Urothelium cell line (cell line): ENCODE measurements around the gene ATP5IF1.

Source experiments
- DNase-seq: peaks from one replicate; pipeline ENCODE4 v3.0.0; 2011; ENCODE audit warnings: low spot score, mixed read lengths
- FAIRE-seq: peaks from 2 replicates; lab custom pipeline; 2011; peaks lifted over from hg19 to GRCh38; lab: Jason Lieb, UNC

The ATP5IF1 gene

DNA sequence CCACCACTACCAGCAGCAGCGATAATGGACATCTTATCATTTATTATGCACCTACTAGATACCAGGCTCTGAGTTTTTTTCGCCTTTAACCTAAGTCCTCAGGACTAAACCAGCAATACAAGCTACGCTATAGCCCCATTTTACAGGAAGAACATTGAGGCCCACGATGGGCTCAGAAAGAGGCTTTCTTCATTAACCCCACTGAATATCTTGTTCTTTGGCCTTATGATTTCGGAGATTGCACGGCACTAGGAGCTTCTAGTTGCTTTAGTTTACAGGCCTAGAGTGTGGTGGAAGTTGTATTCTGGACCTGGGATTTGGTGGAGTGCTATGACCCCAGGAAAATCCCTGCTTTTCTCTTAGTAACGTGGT is 24.9 kb downstream of the ATP5IF1 start:
- DNase-seq (no peak), FAIRE-seq (no peak)

DNA sequence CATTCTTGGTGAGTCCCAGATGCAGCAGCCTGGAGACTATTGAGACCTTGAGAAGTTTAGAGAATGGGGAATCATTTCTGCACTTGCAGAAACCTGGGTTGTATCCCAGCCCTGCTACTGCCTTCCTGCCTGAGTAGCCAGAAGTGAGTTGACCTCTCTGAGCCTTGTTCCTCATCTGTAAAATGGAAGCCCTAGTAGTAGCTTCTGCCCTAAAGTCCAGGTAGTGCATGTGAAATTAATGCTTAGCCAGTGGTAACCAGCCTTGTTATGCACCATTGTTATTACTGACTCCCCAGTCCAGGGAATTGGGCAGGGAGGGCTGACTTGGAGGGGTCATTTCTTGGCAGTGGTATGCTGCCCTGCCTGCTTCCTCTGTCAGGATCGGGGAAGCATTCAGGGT is 29.0 kb downstream of the ATP5IF1 start:
- no peak for DNase-seq
- no peak for FAIRE-seq

DNA sequence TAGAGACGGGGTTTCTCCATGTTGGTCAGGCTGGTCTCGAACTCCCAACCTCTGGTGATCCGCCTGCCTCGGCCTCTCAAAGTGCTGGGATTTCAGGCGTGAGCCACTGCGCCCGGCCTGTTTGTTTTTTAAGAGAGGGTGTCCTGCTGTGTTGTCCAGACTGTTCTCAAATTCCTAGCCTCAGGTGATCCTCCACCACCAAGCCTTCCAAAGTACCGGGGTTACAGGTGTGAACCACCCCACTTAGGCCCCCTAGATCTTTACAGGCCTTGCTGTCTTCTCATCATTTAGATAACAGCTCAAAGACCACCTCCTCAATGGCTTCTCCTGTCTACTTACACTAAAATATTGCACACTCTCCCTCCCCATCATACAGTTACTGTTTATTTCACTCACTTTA is 29.7 kb downstream of the ATP5IF1 start:
- FAIRE-seq (no peak), DNase-seq (no peak)

DNA sequence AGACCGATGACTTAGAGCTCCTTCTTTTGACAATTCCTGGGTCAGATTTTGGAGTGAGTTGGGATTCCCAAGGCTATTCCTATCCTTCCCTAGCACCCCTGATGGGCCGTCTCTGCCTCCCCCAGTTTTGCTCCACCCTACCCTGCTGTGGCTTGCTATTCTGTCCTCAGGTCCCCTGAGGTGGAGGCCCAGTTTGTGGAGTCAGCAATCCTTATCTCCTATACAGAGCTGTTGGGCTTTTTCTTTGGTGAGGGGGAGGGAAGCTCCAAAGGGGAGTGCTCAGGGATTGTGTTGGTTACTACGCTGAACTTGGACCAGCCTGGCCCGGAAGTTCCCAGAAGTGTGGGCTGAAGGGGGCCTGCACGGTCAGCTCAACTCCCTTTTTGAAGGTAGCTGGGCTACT is 31.0 kb downstream of the ATP5IF1 start:
- no peak for DNase-seq
- FAIRE-seq = no peak

DNA sequence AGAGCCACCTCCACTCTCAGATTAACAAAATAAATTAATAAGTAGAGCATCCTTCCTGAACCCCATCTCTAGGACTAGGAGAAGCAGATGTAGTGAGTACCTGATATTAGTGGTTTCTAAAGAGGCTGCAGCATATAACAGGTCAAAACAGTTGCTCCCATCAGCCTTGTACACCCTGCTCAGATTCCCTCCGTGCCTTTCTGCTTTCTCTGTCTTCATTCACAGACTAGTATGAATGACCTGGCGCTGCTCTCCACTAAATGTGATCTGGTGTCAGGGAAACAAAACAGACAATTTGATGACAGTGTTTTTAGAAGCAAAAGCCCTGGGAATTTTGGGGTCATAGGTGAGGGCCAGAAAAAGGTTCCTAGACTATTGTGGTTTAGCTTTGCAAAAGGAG is 31.7 kb downstream of the ATP5IF1 start:
- DNase-seq (no peak), FAIRE-seq (no peak)

GRCh38 chr1:28269529-28269928 is 33.6 kb downstream of the ATP5IF1 start:
- no peak for DNase-seq
- no peak for FAIRE-seq

GRCh38 chr1:28272215-28272852 is 36.4 kb downstream of the ATP5IF1 start:
- no peak for FAIRE-seq
- DNase-seq = no peak

DNA sequence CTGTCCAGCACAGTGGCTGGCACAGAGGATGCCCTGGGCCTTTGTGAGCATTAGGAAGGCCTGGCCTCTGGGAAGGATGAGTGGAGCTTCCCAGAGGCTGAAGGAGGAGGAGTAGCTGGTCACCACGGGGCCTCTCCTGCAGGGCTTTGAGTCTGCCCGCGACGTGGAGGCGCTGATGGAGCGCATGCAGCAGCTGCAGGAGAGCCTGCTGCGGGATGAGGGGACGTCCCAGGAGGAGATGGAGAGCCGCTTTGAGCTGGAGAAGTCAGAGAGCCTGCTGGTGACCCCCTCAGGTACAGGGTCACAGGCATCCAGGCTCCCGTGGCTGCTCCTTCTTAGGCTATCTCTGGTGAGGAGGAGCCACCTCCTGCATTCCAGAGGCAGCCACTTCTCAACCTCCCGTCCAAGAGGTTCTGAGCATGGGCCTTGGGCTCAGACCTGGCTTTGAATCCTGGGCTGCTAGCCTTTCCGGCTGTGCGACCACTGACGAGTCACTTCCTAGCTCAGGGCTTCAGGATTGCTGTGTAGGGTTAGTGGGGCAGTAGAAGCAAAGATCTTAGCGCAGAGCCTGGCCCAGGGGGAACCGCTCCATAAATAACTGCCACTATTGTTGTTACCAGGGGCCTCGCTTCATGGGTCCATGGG is 37.4 kb downstream of the ATP5IF1 start:
- DNase-seq (no peak), FAIRE-seq (no peak)

DNA sequence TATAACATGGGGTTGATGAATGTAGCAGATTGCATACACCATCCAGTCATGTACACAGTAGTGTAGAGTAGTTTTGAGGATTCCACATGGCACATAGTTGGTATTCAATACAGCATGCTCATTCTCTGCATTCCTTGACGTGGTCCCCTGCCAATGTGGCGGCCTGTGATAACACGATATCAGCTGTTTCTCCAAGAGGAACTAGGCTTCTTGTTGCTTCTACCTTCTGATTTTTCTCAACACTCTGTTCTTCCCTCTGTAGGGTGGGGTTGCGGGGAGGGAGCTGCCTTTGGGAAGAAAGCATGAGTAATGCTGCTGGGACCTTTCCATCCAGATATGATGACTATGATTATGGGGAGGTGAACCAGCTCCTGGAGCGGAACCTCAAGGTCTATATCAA is 42.8 kb downstream of the ATP5IF1 start:
- DNase-seq = no peak

DNA sequence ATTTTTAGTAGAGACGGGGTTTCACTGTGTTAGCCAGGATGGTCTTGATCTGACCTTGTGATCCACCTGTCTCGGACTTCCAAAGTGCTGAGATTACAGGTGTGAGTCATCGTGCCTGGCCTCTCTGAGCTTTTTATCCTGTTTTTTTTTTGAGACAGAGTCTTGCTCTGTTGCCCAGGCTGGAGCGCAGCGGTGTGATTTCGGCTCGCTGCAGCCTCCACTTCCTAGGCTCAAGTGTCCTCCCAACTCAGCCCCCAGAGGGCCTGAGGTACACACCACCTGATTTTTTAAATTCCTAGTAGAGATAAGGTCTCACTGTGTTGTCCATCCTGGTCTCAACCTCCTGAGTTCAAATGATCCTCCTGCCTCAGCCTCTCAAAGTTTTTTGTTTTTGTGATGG is 43.8 kb downstream of the ATP5IF1 start:
- FAIRE-seq (no peak), DNase-seq (no peak)

More for the DNA sequence above, 42.8 kb downstream of the ATP5IF1 start:
- FAIRE-seq = no peak

GRCh38 chr1:28280501-28280900 is 44.6 kb downstream of the ATP5IF1 start:
- FAIRE-seq = no peak
- no peak for DNase-seq

DNA sequence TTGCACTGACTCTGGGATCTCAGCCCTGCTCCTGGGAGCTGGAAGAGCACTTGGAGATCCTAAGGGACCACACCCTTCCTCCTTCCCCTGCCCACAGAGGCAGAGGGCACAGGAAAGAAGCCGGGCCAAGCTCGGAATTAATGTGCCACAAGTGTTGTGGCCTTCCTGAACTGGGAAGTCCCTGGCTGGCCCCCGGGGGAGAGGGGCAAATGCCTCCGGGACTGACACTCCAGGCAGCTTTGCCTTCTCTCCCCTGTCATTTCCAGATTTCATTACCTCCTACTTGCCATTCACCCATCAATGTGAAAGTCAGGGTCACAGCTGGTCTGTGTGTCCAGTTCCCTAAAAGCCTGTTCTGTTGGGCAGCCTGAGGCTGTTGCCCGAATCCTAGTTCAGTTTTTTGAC is 45.1 kb downstream of the ATP5IF1 start:
- DNase-seq (no peak), FAIRE-seq (no peak)

DNA sequence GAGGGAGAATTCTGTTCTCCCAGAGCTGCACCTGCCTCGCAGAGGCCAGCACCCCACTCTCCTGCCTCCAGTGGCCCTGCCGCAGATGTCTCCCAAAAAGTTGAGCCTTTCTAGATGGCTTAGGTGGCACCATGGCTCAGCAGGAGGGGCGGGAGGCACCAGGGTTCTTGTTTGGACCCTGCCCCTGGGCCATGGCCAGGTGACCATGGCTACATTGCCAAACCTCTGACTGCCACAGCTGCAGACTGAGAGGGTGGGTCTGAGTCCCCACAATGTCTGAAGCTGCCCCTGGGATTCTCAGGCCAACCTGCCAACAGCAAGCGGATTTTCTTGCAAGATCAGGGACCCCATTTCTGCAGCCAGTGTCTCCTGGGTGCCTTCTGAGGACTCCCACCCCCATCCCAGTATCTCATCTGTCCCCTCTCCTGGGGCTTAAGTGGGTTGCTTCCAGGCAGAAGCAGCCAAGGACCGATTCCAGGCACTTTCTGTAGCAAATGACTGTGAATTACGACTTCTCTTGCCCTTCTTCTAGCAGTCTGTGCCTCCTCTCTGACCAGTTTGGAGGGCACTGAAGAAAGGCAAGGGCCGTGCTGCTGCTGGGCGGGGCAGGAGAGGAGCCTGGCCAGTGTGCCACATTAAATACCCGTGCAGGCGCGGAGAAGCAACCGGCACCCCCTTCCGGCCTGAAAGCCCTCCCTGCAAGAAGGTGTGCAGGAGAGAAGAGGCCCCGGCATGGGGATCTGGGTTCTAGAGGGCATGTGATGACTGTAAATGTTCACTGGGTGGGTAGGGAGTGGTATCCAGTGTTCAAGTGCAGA is 45.9 kb downstream of the ATP5IF1 start:
- FAIRE-seq = no peak
- no peak for DNase-seq

DNA sequence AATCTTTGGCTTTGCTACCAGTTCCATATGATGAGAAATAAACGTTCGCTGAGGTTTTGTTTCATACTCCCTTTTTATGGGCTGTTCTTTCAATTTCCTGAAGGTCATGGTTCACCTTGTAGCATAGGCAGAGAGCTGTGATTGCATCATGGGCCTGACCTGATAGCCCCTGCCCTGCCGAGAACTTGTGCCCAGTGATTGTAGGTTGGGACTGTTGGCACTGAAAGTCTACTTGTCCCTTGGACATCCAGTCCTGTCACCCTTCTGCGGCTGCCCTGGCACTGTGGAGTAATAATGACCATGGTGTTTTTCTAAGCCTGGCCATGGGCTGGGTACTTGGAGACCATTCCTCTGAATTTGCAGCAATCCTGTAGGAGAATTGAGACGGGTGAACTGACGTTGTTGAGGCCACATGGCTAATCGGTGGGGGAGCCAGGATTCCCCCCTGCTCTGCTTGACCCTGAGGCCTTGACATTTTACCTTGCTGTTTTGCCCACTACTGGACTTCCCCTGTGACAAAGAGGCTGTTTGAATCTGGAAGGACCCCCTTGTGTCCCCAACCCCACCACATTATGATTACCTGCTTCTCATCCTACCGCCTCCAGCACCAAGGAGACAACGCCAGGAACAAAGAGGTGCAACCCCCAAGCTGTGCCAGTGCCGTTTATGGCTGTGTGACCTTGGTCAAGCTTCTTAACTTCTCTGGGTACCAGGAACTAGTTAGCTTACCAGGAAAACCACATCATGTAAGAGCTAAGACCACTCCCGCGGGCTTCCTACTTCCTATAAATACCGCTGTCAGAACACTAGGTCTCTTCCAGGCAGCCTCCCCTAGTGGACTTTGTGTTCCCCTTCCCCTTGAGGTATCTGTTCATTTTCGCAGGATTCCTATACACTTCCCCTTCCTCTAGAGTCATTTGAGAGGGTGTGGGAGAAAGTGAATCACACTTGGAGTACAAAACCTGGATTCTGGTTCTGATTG is 46.8 kb downstream of the ATP5IF1 start:
- DNase-seq (no peak), FAIRE-seq (no peak)

GRCh38 chr1:28286111-28286510 is 50.2 kb downstream of the ATP5IF1 start:
- FAIRE-seq (no peak), DNase-seq (no peak)
